ENCODE results near the gene BCAP29. TPM values are rescaled to one million over a fixed set of nuclear protein-coding genes. Genes with fewer than 3 reads are reported as not detected.
A peak's percentile ranks its signal among the peaks of the same experiment; 100 is the strongest.

Gene BCAP29
- total and polyA plus RNA-seq, 2 donors (not counting 3 experiments of a cell fraction or from before 2014, with no cell fraction given) = 122 to 162 TPM

GRCh38 chr7:107659666-107660065 is 79.6 kb downstream of the BCAP29 start:
- intact Hi-C loops (cut with micrococcal nuclease) = no loop called here
- DNase-seq (ENCODE audit: low read depth, low spot score) (no peak), FAIRE-seq (peak; percentile 70)
- H3K4me3 ChIP-seq (replicated peaks in 1 of 3; ENCODE audit: insufficient read depth in 1 of 3, low read depth in 1 of 3, low read length in 3 of 3) = no peak overlapping the region
- no peaks in the 10 kb centered on the region for H3K9me1 ChIP-seq (replicated peaks; ENCODE audit: control insufficient read depth, extremely low read depth, insufficient read depth, low read length)
- ChIA-PET POLR2A (no interaction called here), CTCF (interaction anchor here (0.8 kb wide), 1 partner anchor 21 kb away, joined by 3 read pairs; no protein-coding TSS in a partner anchor)
- peaks cover 6 to 26% of the 10 kb centered on the region in 2 experiments for H3K27me3 ChIP-seq (ENCODE audit: control insufficient read depth in 2 of 2, insufficient read depth in 2 of 2, low read length in 2 of 2)
- H3K79me2 ChIP-seq (ENCODE audit: control insufficient read depth, insufficient read depth, low read length) = no peaks in the 10 kb centered on the region
- H3K9me3 ChIP-seq (replicated peaks; ENCODE audit: control insufficient read depth, insufficient read depth, low read length) = no peaks in the 10 kb centered on the region
- H3K27ac ChIP-seq (ENCODE audit: insufficient read depth, low read depth, low read length) = no peak overlapping the region
- dilution Hi-C loops (cut with MboI; ENCODE audit: extremely low pct_ligation_motif_present, low sequenced_read_pairs) = no loop called here
- no peaks in the 10 kb centered on the region for H3K36me3 ChIP-seq (ENCODE audit: control insufficient read depth in 2 of 2, extremely low read depth in 1 of 2, insufficient read depth in 2 of 2, low read length in 2 of 2)
- H3K4me1 ChIP-seq (ENCODE audit: control insufficient read depth, extremely low read depth, insufficient read depth, low read length) = peaks cover 18% of the 10 kb centered on the region
- no peak for TF ChIP-seq EZH2 (IDR thresholded peaks at IDR 0.05; ENCODE audit: borderline replicate concordance, low read depth, low read length, severe bottlenecking)
- peak; percentile 61 for TF ChIP-seq FOS (IDR thresholded peaks at IDR 0.05; ENCODE audit: borderline replicate concordance, insufficient read depth, low read length)
- no peak overlapping the region for H3K9ac ChIP-seq (replicated peaks; ENCODE audit: extremely low read depth, insufficient read depth, low read length)
- H2AFZ ChIP-seq (ENCODE audit: low read depth, low read length) = no peak overlapping the region
- H3K4me2 ChIP-seq (ENCODE audit: insufficient read depth, low read length) = no peak overlapping the region
- no peaks in the 10 kb centered on the region for H4K20me1 ChIP-seq (replicated peaks; ENCODE audit: control insufficient read depth, extremely low read depth, insufficient read depth, low read length)
- BruUV-seq (replicated peaks) = no TSS peak

GRCh38 chr7:107660381-107661080 is 80.5 kb downstream of the BCAP29 start, which contains the start of gene SLC26A4:
Gene SLC26A4 (plus strand): TSS chr7:107660828. CDS start chr7:107661642, 814 bp downstream.
- no peak for TF ChIP-seq POLR2AphosphoS5 (IDR thresholded peaks at IDR 0.05; ENCODE audit: insufficient read depth, low read depth, low read length)
- TF ChIP-seq FOS (IDR thresholded peaks at IDR 0.05; ENCODE audit: borderline replicate concordance, insufficient read depth, low read length) = no peak
- no peak for TF ChIP-seq MYC (IDR thresholded peaks at IDR 0.05; ENCODE audit: low read depth, low read length)
- TF ChIP-seq CTCF (IDR thresholded peaks at IDR 0.05; ENCODE audit: extremely low read depth in 1 of 2, insufficient read depth in 1 of 2, low read depth in 1 of 2, low read length in 2 of 2) = no peak
- TF ChIP-seq EZH2 (IDR thresholded peaks at IDR 0.05; ENCODE audit: borderline replicate concordance, low read depth, low read length, severe bottlenecking) = no peak
- no peak for TF ChIP-seq POLR2A (IDR thresholded peaks at IDR 0.05; ENCODE audit: low read depth, low read length)
- no peak for TF ChIP-seq JUN (IDR thresholded peaks at IDR 0.05; ENCODE audit: borderline replicate concordance, insufficient read depth, insufficient read length, low read depth)
- no peak for TF ChIP-seq GATA2 (IDR thresholded peaks at IDR 0.05; ENCODE audit: insufficient read depth, insufficient read length, low read depth, low read length)
- TF ChIP-seq, protein P1, sequence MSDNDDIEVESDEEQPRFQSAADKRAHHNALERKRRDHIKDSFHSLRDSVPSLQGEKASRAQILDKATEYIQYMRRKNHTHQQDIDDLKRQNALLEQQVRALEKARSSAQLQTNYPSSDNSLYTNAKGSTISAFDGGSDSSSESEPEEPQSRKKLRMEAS (IDR thresholded peaks at IDR 0.05; ENCODE audit: insufficient read depth, insufficient read length) = no peak

More at GRCh38 chr7:107660381-107661080, 80.5 kb downstream of the BCAP29 start, which contains the start of gene SLC26A4:
- H3K27ac ChIP-seq (ENCODE audit: insufficient read depth, low read depth, low read length) = no peak within 1 kb of the TSS
- H3K27me3 ChIP-seq (ENCODE audit: control insufficient read depth in 2 of 2, insufficient read depth in 2 of 2, low read length in 2 of 2) = peaks cover 6 to 27% of the 10 kb centered on the region in 2 experiments
- FAIRE-seq (no peak), DNase-seq (ENCODE audit: low read depth, low spot score) (no peak)
- BruUV-seq (replicated peaks) = no TSS peak
- peak within 1 kb of the TSS; percentile 92 for H3K4me2 ChIP-seq (ENCODE audit: insufficient read depth, low read length)
- H3K9me1 ChIP-seq (replicated peaks; ENCODE audit: control insufficient read depth, extremely low read depth, insufficient read depth, low read length) = no peaks in the 10 kb centered on the region
- dilution Hi-C loops (cut with MboI; ENCODE audit: extremely low pct_ligation_motif_present, low sequenced_read_pairs) (no loop called here), intact Hi-C loops (cut with micrococcal nuclease) (no loop called here)
- ChIA-PET POLR2A (interaction anchor here (0.8 kb wide), 1 partner anchor 44 kb away, joined by 3 read pairs; no protein-coding TSS in a partner anchor), CTCF (interaction anchor here (1.2 to 2.1 kb wide), 7 partner anchors 20 to 219 kb away, joined by 3 to 12 read pairs (median 5); partner anchors contain the start of gene BCAP29)
- H3K4me3 ChIP-seq (replicated peaks in 1 of 3; ENCODE audit: insufficient read depth in 1 of 3, low read depth in 1 of 3, low read length in 3 of 3) = peak within 1 kb of the TSS; percentile 44 to 56 (median 50)
- H2AFZ ChIP-seq (ENCODE audit: low read depth, low read length) = peak within 1 kb of the TSS; percentile 91
- no peaks in the 10 kb centered on the region for H4K20me1 ChIP-seq (replicated peaks; ENCODE audit: control insufficient read depth, extremely low read depth, insufficient read depth, low read length)
- H3K9me3 ChIP-seq (replicated peaks; ENCODE audit: control insufficient read depth, insufficient read depth, low read length) = no peaks in the 10 kb centered on the region
- no peaks in the 10 kb centered on the region for H3K36me3 ChIP-seq (ENCODE audit: control insufficient read depth in 2 of 2, extremely low read depth in 1 of 2, insufficient read depth in 2 of 2, low read length in 2 of 2)
- H3K9ac ChIP-seq (replicated peaks; ENCODE audit: extremely low read depth, insufficient read depth, low read length) = no peak within 1 kb of the TSS
- H3K79me2 ChIP-seq (ENCODE audit: control insufficient read depth, insufficient read depth, low read length) = no peaks in the 10 kb centered on the region
- peaks cover 18% of the 10 kb centered on the region for H3K4me1 ChIP-seq (ENCODE audit: control insufficient read depth, extremely low read depth, insufficient read depth, low read length)

Measured in endothelial cell of umbilical vein (primary cell).